HG03571 (cell line): ENCODE measurements around the gene CDC27.
"Not testable (repeated sequence)": the region's sequence is repeated elsewhere in the genome, so short reads cannot be mapped to it uniquely, and the experiment has no call there.

Experiments used
- ATAC-seq: cut with Tn5 transposase; IDR thresholded peaks from one replicate; pipeline ENCODE4 v1.9.1; 2021; ENCODE audit not compliant: unreplicated experiment

CDC27 gene

GRCh38 chr17:47219621-47220475 is 30.8 kb upstream of the CDC27 start:
- ATAC-seq = no peak

- no peak for ATAC-seq
These were observed 29.9 kb upstream of the CDC27 start for GRCh38 chr17:47218896-47219430.

- ATAC-seq = not testable (repeated sequence)
These were observed 28.2 kb upstream of the CDC27 start for GRCh38 chr17:47217279-47217678.

- ATAC-seq = not testable (repeated sequence)
These were observed 27.7 kb upstream of the CDC27 start for GRCh38 chr17:47216821-47217220.

GRCh38 chr17:47214931-47215330 is 25.8 kb upstream of the CDC27 start:
- ATAC-seq = no peak

- no peak for ATAC-seq
These were observed 24.4 kb upstream of the CDC27 start for GRCh38 chr17:47213540-47213939.

GRCh38 chr17:47212458-47212857 is 23.4 kb upstream of the CDC27 start:
- no peak for ATAC-seq

- ATAC-seq = no peak
These were observed 21.7 kb upstream of the CDC27 start for GRCh38 chr17:47210779-47211178.

GRCh38 chr17:47210105-47210504 is 21.0 kb upstream of the CDC27 start:
- ATAC-seq = no peak

- ATAC-seq = no peak
These were observed 20.4 kb upstream of the CDC27 start for GRCh38 chr17:47209499-47209898.

- no peak for ATAC-seq
These were observed 19.8 kb upstream of the CDC27 start, which contains the start of gene MYL4 for GRCh38 chr17:47208744-47209488. Gene MYL4, plus strand, starts transcription at chr17:47209348. Its CDS starts 75 bp downstream, at chr17:47209423.

GRCh38 chr17:47207143-47208067 is 18.3 kb upstream of the CDC27 start:
- no peak for ATAC-seq

- no peak for ATAC-seq
These were observed 16.4 kb upstream of the CDC27 start for GRCh38 chr17:47205419-47205963.

- ATAC-seq = no peak
These were observed 15.8 kb upstream of the CDC27 start for GRCh38 chr17:47204722-47205418.

GRCh38 chr17:47203984-47204721 is 15.1 kb upstream of the CDC27 start:
- ATAC-seq = no peak

GRCh38 chr17:47201166-47201565 is 12.1 kb upstream of the CDC27 start:
- ATAC-seq = no peak

- no peak for ATAC-seq
These were observed 11.2 kb upstream of the CDC27 start for GRCh38 chr17:47200325-47200664.

GRCh38 chr17:47199627-47200324 is 10.7 kb upstream of the CDC27 start:
- no peak for ATAC-seq

- no peak for ATAC-seq
These were observed 8.7 kb upstream of the CDC27 start for GRCh38 chr17:47197821-47198220.
